Right ventricle myocardium inferior (tissue), 1 donor: ENCODE data around the gene THBS4. TPM values are rescaled to one million over a fixed set of nuclear protein-coding genes. Genes with fewer than 3 reads are reported as not detected.

Source experiments
- ATAC-seq: fragments of 200-7000 bp; cut with Tn5 transposase; one replicate; pipeline ENCODE4 v1.9.1; 2020; ENCODE audit warnings: mild to moderate bottlenecking, moderate library complexity
- DNase-seq: peaks from one replicate; pipeline ENCODE4 v3.0.0; 2021; ENCODE audit errors: missing footprints
- intact Hi-C: fragments of 100-400 bp; cut with DNase I; formaldehyde crosslinking; loops from one replicate; pipeline ENCODE4 v1.11.0; 2022
- total RNA-seq: library from RNA; stranded (reverse); fragmentation: NEBNext Ultra II Directional; extraction: Animal tissue kit (Norgen Biotek cat#: 25700); gene quantifications from one replicate; pipeline ENCODE4 v1.2.1, GENCODE V29; 2021
- donor health status: DM: no; HTN: yes; CAD: no; lungs with severe emphysema.

Gene THBS4
- total RNA-seq, 1 donor from 2014 or later, result 32.9 TPM

- intact Hi-C loops, result no loop called here
- ATAC-seq, result no peak
- no peak for DNase-seq
Observed at GRCh38 chr5:80129146-80129545, 94.0 kb downstream of the THBS4 start.

Other genes with a start within 250 kb of the THBS4 start
- gene MTX3, start 44.1 kb upstream of the THBS4 start, total RNA-seq, result 9.7 TPM
- 14.5 TPM for gene SERINC5, start 220.7 kb downstream of the THBS4 start, total RNA-seq